HG02938 (cell line): ENCODE data around the gene LRSAM1.

Source experiments
- ATAC-seq: cut with Tn5 transposase; IDR thresholded peaks from one replicate; pipeline ENCODE4 v1.9.1; 2021; ENCODE audit warnings: mild to moderate bottlenecking, moderate library complexity; ENCODE audit not compliant: unreplicated experiment

The LRSAM1 gene

DNA sequence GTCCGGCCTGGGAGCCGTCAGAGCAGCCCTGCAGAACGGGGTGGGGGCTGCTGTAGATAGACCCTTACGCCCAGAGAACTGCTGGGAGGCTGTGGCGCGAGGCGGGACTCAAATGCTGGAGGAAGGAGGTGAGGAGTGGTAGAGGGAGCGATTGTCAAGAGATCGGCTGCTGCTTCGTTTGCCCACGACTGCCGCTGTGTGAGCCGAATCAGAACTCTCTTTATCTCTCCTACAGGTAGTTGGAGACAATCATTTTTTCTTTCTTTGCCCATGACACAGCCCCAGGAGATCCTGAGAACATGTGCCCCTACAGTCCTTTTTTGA, 26.7 kb upstream of the LRSAM1 start:
- ATAC-seq: peak; percentile 26

DNA sequence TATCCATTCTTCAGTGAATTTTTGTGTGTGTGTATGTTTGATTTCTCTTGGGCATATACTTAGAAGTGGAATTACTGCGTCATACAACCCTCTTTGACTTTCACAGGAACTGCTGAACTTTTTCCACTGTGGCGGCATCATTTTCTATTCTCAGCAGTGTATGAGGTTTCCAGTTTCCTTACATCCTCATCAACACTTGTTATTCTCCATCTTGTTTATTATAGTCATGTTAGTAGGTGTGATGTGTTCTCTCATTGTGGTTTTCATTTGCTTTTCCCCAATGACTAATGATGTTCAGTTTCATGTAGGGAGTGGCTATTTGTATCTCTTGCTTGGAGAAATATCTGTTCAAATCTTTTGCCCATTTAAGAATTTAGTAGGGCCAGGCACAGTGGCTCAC, 24.6 kb upstream of the LRSAM1 start:
- no peak for ATAC-seq

DNA sequence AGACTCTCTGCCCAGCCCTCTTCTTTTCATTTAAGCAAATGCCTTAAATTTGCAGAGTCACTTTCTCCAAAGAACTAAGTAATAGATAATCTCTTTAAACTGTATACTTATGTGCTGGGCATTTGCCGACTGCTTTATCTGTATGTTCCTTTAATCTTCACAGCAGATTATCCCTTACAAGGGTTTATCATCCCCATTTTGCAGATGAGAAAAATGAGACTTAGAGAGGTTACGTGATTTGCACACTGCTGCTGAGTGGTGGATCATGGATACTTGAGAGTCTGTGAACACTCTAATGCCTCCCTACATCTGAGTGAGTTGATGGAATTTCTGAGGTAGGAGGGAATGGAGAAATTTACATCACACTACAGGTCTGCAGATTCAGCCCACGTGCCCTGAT, 23.0 kb upstream of the LRSAM1 start:
- ATAC-seq: no peak

DNA sequence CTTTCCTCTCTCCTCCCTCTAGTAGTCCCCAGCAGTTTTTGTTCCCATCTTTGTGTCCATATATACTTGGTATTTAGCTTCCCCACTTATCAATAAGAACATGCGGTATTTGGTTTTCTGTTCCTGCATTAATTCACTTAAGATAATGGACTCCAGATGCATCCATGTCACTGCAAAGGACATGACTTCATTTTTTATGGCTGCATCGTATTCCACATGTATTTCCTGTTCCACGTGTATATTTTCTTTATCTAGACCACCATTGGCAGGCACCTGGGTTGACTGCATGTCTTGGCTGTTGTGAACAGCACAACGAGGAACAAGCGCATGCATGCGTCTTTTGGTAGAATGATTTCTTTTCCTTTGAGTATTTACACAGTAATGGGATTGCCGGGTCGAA, 20.9 kb upstream of the LRSAM1 start:
- no peak for ATAC-seq

DNA sequence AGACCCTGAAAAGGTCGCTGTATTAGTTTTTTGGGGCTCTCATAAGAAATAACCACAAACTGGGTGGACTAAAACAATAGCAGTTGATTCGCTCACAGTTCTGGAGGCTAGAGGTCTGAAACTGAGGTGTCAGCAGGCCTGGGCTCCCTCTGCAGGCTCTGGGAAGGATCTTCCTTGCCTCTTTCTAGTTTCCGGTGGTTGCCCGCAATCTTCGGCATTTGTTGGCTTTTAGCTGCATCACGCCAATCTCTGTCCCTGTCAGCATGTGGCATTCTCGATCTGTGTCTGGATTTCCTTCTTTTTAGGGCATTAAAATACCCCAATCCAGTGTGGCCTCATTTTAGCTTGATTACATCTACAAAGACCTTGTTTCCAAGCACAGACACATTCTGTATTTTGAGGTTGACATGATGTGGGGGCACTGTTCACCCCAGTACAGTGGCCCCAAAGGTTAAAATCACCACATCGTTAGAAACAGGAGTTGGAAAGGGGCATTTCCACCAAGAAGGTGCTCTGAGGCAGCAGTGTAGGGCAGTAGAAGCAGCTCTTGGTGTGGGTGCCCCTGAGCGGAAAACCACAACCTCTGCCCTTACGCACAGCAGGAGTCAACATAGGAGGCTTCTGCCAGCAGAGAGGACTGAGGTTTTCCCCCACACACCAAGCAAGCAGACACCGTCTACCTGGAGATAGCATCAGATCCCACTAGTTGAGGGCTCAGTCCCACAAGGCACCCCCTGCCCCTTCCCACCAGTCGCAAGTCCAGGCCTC, 13.6 kb upstream of the LRSAM1 start:
- ATAC-seq: no peak

DNA sequence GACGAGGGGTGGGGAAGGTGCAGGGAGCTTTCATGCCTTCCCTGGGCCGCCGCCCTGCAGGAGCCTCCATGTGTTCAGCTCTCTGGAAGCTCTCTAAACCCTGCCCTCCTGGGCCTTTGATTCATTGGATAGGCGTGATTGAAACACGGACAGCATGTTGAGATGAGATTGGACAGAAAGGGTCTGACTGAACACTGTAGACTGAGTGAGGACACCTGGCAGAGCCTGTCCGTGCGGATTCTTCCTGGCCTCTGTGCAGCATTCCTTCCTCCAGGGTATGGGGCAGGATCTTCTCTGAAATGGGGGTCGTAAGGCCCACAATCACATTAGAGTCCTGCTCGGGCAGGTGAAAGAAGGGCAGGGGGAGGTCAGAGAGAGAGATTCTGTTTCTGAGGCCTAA, 12.9 kb upstream of the LRSAM1 start:
- ATAC-seq: no peak

DNA sequence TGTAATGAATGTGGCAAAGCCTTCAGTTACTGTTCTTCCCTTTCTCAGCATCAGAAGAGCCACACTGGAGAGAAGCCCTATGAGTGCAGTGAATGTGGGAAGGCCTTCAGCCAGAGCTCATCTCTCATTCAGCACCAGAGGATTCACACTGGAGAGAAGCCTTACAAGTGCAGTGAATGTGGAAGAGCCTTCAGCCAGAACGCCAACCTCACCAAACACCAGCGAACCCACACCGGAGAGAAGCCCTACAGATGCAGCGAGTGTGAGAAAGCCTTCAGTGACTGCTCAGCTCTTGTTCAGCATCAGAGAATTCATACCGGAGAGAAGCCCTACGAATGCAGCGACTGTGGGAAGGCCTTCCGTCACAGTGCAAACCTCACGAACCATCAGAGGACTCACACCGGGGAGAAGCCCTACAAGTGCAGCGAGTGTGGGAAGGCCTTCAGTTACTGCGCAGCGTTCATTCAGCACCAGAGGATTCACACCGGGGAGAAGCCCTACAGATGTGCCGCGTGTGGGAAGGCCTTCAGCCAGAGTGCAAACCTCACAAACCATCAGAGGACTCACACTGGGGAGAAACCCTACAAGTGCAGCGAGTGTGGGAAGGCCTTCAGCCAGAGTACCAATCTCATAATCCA, 6.9 kb upstream of the LRSAM1 start:
- ATAC-seq: no peak

DNA sequence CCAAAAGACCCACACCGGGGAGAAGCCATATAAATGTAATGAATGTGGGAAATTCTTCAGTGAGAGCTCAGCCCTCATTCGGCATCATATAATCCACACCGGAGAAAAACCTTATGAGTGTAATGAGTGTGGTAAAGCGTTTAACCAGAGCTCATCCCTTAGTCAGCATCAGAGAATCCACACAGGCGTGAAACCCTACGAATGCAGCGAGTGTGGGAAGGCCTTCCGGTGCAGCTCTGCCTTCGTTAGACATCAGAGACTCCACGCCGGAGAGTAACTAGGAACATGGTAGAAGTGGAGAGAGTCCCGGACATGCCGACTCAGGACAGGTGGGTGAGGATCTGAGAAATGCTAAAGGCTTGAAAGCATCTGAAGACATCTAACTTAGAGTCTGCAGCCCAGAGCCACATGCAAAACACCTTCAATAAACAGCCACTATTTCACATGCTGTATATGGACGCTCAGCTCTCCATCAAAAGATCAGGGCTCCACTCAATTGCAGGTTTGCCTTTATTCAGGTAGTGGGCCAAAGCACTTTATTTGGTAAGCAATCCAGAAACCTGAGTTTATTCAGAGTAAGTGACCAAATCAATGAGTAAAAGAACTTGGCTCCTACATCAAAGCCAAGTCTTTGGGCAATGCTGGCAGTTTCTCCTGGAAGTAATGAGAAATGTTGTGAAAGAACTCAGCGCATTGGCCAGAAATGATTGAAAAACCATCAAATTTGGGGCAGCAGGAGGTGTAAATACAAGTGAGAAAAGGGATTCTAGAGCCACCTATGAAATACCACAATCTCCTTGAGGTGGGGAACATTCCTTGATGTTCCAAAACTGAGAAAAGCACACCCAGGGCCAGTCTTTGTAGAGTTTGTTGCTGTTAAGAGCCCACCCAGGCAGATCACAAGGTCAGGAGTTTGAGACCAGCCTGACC, 6.1 kb upstream of the LRSAM1 start:
- ATAC-seq: no peak

DNA sequence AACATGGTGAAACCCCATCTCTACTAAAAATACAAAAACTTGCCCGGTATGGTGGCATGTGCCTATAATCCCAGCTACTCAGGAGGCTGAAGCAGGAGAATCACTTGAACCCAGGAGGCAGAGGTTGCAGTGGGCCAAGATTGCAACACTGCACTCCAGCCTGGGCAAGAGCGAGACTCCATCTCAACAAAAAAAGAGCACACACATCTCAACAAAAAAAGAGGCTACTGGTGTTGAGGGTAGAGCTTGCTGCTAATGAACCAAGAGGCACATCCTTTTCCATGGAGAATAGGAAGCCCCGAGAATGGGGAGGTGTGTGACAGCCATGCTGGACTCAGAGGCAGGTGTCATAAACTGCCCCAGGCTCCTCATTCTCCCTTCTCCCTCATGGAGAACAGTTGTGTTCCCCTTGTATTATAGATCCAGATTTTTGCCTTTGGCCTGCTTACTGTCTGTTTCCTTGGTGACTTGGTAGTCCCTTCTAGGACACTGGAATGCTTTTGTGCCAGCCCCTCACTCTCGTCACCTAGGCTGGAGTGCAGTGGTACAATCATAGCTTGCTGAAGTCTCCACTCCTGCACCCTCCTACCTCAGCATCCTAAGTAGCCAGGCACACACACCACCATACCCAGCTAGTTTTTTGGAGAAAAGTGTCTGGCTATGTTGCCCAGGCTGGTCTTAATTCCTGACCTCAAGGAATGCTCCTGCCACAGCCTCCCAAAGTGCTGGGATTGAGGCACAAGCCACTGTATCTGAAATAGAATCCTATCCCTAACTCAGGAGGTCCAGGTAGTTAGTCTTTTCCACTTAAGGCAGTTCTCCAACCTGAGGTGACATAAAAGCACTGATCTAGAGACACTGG, 5.2 kb upstream of the LRSAM1 start:
- no peak for ATAC-seq

DNA sequence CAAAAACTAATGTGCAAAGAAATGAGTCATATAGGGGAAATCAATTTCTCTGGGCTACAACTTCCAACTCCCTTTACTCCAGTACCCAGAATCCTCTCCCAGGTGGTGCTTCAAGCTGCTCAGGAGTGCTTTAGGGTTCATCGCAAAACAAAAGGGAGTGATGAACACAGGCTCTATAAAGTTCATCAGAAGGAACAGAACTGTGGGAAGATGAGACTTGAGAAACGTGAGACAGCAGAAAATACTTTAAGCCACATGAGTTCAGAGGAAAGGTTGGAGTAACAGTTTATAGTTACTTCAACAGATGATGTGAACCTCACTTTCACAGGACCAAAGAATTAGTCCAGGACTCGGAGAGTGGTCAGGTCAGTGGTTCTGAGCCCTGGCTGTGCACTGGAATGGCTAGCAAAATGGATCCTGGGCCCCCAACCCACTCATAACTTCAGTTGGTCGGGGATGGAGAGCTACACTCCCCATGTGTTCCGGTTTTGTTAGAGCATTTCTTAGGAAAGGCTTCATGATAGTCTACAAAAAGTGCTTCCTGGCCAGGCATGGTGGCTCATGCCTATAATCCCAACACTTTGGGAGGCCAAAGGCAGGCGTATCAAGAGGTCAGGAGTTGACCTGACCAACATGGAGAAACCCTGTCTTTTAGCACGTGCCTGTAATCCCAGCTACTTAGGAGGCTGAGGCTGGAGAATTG, 4.4 kb upstream of the LRSAM1 start:
- no peak for ATAC-seq

DNA sequence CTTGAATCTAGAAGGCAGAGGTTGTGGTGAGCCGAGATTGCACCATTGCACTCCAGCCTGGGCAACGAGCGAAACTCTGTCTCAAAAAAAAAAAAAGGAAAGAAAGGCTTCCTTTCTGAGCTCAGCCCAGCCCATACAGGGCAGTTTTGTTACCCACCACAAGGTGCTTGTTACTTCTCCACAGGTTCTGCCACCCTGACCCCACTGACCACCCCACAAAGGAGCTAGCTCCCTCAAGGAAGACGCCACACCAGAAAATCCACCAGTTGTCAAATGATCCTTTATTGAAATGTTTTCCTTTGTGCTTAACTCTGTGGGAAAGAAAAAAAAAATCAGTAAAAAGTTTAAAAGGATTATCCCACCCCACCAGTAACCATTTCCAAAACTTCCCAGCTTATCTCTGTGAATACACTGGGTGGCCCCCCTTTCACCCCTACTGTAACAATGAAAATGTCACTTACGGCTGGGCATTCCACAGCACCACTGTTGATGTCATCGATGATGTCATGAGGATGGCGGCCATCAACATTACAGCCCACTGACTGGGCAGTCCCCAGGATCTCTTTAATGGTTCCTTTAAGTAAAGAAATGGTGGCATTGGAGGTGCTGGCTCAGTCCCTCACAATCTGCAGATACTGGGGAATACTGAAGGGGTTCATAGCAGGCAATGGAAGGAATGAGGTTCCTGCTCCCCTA, 3.7 kb upstream of the LRSAM1 start:
- ATAC-seq: no peak

DNA sequence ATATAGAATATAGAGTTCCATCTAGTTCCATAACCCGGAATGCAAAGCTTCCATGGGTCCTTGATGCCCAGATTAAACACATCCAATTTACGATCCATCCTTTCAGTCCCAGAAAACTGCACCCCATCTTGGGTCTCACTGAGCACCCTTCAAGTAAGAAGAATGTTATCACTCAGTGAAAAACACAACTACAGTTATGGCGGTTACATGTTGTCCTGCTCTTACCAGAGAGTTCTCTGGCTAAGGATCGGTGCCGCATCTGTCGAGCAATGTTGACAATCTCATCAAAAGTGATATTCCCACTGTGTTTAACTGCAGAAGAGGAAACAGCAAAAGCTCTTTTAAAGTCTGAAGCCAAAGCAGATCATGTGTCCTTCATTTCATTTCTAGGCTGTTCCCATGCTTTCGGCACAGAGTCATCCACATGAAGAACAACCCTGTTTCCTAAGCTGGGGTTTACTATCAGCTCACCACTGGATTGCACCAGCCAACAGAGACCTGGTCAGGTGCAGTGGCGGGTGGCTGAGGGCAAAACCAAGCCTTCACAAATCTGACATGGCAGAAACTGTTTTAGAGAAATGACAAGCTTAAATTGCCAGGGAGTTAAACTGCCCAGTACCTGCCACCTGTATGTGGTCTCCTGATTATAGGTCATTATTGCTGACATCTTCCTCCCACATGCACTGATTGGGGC, 3.1 kb upstream of the LRSAM1 start:
- ATAC-seq: no peak

DNA sequence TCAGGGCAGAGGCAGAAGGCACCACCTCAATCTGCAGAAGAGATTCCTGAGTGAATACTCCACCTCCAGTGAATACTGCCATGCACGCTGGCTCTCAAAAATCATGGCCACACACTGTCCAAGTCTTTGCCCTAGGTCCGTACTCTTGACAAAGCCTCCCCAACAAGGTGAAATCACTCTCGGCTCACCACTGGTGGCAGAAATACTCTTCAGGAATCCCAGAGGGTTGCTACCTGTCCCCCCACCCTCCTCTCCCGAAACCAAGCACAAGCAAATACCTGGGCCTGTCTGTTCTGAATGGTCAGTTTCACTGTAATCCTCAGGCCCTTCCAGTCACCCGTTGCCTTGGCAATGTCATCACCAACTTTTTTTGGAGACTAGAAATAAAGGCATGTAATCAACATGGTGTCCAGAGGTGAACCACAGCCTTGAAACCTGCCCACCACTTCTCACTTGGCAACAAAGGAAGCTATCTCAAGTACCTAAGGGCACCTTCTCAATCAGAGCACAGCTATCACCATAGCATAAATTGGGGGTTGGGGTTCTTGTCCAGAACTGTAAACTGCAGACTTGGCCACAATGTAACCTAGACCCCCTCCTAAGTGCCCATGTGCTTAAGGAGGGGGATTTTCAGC, 1.9 kb upstream of the LRSAM1 start:
- no peak for ATAC-seq

DNA sequence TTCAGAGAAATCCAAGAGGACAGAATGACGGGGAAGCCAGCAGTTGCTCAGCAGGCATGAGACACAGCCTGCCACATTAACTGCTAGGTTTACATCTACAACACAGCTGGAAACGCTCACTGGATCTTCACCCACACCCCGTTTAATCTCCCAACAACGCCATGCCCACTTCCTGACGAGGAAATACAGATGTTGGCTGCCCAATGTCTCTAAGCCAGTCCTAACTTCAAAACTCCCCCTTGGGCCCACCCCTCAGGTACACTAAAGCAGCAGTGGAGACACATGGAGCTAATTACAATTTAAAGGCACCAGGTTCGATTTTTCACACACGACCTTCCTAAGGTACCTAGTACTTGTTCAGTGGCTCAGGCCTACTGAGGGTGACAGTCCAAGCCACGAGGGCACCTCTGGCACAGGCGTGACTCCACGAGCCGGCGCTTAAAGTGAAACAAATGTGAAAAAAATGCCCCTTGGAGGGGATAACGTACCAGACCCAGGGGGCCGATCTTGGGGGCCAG, 1.0 kb upstream of the LRSAM1 start:
- ATAC-seq: no peak

DNA sequence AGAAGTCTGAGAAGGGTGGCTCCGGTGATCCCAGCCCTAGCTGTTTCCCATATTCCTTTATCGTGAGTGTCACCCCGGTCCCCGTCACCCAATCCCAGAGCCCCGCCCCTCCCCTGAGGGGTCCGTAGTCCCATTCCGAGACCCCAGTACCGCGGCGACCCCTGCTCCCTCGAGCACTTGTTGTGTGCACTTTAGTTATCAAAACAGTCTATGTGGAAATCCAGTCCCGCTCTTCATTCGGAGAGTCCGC, 223 bp downstream of the LRSAM1 start:
- ATAC-seq: no peak

DNA sequence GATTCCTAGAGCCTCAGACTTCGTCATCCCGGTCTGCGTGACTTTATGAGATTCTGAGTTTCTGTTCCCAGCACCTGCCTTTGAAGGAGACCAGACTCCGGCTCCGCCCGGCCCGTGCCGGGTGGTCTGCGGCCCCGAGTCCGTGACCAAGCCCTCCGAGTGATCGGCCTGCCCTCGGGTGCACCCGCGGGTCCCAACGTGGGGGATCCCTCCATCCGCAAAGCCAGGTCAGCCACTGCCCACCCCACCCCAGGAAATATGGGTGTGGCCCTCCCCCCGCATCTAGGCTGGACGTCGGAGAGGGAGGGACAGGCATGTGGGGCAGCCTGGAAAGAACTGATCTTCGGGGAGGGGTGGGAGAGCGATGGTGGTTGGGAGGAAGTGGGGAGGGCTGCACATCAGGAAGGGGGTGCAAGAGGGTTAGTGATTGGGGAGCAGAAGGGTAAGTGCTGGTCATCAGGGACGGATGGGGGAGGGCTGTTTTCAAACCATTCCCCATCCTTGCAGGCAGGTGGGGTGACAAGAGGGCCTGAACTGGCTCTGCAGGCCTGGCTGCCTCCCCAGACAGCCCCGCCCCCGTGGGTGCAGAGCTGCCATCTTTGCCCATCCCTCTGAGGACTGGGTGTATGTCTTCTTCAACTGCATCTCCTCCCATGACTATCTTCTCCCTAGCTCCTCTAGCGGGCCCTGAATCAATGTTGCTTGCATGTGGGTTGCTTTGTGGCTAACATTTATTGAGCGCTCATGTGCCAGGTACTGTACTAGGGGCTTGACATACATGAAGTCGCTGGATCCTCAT, 747 bp downstream of the LRSAM1 start:
- ATAC-seq: peak; percentile 4

DNA sequence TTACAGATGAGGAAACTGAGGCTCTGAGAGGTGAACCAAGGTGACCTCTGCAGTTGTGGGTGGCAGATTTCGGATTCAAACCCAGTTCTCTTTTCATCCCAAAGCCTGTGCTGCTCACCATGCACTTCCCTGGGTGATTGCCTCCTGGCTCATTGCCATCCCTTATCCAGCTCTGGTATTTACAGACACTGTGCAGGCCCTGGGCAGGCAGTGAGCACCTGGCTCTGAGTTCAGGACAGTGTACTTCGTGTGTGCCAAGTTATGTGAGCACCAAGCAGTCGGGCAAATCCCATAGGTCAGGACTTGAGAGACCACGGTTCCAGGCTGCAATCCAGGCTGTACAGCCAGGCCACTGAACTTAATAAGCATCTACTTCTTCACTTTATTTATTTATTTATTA, 1.4 kb downstream of the LRSAM1 start:
- no peak for ATAC-seq
